Fibroblast of skin of left quadriceps (primary cell): Measurements from ENCODE around the gene DFFA.
A peak's percentile ranks its signal among the peaks of the same experiment; 100 is the strongest.
"Not testable (repeated sequence)": the region's sequence is repeated elsewhere in the genome, so short reads cannot be mapped to it uniquely, and the experiment has no call there.

Source experiments
- DNase-seq, 2 experiments: peaks; one replicate each; pipeline ENCODE4 v3.0.0-alpha.2; 2013; ENCODE audit warnings: low read depth in 2 of 2

The DFFA gene

DNA sequence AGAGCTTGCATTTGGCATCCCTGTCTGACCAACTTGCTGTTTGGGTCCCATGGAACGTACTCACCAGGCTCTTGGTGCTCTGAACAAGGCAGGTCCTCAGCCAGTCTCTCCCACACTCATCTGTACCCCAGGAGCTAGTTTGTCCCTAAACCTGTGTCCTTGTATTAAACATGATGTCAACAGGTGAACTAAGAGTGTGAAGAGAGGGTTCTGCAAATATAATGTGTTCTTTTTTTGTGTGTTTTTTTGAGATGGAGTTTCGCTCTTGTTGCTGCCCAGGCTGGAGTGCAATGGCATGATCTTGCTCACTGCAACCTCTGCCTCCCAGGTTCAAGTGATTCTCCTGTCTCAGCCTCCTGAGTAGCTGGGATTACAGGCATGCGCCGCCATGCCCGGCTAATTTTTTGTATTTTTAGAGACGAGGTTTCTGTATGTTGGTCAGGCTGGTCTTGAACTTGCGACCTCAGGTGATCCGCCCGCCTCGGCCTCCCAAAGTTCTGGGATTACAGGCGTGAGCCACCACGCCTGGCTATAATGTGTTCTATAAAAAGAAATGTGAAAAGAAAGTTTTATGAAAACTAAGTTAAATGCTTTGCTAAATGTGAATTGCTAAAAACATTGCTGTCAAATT lies 33.8 kb upstream of the DFFA start:
- not testable (repeated sequence) for DNase-seq

GRCh38 chr1:10504249-10504648 lies 31.9 kb upstream of the DFFA start:
- no peak for DNase-seq

DNA sequence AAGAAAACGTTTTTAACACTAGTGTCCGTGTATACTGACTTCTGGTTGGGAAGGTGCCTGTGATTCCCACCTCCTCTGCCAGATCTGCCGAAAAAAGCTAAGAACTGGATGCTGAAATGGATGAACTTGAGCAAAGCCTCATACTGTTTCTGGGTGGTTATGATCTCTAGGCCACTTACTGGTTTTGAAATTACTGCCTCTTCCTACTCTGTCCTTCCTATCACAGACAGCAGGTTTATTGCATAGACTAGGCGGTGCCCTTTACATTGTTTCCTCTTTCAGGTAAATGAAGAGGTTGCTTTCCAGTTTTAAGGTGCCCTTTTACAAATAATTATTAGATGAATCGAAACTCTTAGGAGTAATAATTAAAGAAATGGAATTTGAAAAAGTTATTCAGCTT lies 29.9 kb upstream of the DFFA start:
- no peak for DNase-seq

DNA sequence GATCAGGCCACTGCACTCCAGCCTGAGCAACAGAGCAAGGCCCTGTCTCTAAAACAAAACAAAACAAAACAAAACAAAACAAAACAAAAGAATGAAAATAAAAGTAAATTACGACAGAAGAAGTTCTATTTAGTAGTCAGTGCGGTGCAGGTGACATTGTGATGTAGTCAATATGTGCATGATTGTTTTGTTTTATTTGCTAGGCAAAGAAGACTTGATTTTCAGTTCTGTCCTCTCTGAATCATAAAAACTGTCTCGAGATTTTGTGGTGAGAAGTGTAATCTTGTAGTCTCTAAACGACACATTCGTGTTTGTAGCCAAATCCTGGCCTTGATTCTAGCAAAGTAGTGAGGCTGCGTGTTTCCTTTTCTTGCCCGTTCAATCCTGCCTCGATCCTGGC lies 25.9 kb upstream of the DFFA start:
- DNase-seq = no peak

DNA sequence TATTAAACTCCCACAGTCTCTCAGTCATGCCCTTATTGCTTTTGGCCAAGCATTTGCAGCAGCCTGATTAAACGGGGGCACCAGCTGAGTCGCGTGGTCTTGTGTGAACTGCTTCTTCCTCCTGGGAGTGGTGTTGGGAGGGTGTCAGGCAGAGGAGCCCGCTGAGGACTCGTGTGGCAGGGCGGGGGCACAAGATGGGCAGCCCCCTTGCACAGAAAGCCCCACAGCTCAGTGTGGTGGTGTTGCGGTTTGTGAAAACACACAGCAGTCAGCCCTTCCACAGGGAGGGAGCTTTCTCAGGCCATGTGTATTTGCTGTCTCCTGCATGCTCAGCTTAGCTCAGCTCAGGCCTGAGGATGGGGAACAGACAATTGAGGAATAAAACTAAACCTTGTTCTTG lies 24.8 kb upstream of the DFFA start:
- DNase-seq = no peak

DNA sequence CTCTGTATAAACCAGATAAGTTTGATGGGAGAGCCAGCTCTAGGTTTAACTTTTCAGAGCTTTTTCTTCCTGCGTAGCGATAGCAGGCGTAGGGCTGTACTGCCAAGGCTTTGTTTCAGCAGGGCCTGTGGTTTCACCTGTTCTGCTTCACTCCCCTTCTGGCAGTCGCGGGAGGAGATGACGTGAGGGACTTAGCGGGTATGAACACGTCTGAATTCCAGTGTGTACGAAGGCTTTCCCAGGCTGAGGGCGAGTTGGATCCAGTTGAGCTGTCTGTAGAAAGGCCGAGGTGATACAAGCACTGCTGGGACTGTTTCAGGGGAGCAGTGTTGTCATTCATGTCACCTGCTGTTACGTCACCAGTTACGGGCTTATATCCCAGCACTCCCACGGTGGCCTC lies 23.6 kb upstream of the DFFA start:
- DNase-seq = no peak

- DNase-seq = no peak
These were observed 23.1 kb upstream of the DFFA start for GRCh38 chr1:10495475-10495817.

DNA sequence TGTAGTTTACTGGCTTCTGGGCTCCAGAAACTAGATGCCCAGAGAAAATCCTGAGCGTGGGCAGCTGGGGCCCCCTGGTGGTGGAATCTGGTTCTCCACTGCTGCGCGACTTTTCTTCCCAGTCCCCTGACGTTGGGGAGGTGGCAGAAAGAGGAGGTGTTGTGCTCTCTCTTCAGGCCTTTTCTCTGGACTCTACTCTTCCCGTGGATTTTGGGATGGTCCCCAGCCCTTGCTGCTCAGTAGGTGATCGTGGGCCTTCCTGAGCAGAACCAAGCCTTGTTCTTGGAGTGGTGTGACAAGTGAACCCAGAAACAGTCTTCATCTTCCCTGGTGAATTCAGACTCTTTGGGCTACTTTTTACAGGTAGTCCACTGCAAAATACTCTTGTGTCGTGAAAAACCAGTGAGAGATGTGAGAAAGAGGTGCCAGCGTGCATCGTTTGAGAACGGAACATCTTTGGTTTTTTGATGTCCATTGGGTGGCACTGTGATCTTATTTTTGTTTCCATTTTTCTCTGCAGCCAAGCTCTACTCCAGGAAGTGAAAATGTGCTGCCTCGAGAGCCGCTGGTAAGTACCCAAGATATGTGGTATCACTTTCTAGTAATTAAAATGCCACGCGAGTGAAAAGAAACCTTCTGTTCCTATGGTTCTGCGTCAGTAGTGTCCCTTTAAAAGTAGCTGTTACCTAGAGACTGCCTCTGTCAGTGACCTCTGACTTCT lies 22.6 kb upstream of the DFFA start:
- DNase-seq = peak in 1 of 2 experiments; percentile 29

DNA sequence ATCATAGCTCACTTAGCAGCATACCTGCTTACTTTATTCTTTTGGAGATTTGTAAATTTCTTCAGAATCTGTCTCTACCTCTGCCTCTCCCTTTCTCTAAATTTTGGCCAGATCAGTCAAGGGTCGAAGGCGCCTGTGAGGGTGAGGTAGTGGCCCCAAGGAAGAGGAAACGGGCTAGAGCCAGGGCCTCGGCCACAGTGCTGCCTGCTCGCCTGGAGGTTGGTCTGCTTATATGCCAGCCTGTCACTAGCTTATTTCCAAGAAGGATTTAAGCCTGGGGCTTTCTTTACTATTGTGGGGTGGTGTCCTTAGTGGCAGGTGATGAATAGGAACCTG lies 22.1 kb upstream of the DFFA start:
- DNase-seq = no peak

DNA sequence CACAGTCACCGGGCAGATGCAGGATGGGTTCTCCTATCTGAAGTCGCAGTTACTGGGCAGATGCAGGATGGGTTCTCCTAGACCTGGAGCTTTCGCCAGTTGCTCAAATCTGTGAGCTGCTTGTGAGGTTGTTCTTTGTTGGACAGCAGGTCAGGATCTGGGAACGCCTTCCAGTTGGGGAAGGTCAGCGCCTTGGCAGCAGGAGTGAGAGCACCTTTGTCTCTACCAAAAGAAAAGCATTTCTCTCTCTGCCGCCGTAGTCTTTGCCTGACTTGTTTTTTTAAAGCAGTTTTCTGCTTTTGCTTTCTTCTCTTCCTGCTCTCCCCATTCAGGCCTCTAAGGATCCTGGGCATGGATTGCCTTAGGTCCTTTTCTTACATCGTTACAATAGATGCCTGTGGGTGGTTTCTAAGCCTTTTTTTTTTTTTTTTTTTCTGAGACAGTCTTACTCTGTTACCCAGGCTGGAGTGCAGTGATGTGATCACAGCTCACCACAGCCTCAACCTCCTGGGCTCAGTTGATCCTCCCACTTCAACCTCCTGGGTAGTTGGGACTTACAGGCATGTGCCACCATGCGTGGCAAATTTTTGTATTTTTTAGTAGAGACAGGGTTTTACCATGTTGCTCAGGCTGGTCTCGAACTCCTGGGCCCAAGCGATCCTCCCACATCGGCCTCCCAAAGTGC lies 18.1 kb upstream of the DFFA start:
- no peak for DNase-seq

- DNase-seq = no peak
These were observed 17.1 kb upstream of the DFFA start for GRCh38 chr1:10489291-10490055.

- no peak for DNase-seq
These were observed 12.2 kb upstream of the DFFA start for GRCh38 chr1:10484521-10484920.

- no peak for DNase-seq
These were observed 8.3 kb upstream of the DFFA start for GRCh38 chr1:10480614-10481013.

- DNase-seq = no peak
These were observed 7.0 kb upstream of the DFFA start for GRCh38 chr1:10479296-10479695.

DNA sequence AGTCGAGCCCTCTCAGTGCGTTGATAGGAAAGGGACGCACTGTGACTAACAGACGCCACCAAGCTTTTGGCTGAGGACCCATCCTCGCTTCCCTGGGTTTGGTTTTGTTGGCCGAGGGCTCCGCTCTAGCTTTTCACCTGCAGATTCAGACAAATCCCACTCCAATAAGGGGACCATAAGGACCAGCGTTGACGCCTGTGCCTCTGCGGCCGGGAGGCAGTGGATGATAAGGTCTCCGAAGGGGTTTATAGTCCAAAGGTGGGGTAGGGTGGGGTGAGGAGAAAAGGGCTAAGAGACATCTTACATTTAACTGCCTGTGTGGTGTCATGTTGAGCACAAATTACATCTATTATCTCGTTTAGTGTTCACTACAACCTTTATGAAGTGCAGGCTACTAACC lies 3.2 kb upstream of the DFFA start:
- DNase-seq = no peak

- DNase-seq = peak; percentile 62 to 63
These were observed 2.5 kb upstream of the DFFA start, which contains the start of gene PEX14 for GRCh38 chr1:10474613-10475507. PEX14 (plus strand) TSS chr1:10474950; CDS start chr1:10474967, 17 bp downstream.

- not testable (repeated sequence) for DNase-seq
These were observed 1.9 kb upstream of the DFFA start for GRCh38 chr1:10474309-10474612.

GRCh38 chr1:10473145-10473765 lies 926 bp upstream of the DFFA start:
- DNase-seq = no peak

DNA sequence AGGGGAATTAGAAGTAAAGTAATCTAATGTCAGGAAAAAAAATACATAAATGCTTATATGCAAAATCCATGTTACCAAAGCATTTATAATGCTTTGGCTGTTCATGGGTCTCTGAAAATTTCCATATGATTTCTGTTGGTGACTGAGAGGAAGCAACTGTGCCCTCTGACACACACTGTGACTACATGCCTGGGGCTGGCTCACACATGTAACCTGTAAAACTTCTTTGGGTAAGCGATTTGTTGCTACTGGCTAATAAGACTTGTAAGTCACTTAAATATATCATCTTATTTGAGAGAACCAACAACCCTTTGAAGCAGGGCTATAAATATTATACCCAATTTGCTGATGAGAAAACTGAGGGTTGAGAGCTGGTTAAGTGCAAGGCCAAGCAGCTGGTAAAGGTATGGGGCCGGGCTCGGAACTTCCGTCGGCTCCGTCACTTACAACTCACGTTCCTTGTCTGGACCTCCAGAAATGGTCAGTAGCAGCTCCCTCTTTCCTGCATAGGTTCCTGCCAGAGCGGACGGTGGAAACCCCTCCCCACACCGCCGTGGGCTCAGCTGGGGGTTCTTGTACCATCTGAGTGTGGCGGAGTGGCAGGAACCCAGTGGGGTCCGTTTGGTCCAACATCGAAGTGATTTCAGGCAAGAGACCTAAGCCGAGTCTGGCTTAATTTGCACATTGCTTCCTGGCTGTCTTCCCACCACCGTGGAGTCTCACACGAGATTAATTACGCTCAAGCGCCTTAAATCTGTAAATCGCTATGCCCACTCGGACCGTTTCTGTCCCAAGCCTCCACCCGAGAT lies 714 bp downstream of the DFFA start:
- peak in 1 of 2 experiments; percentile 10 for DNase-seq

GRCh38 chr1:10470043-10470442 lies 2.3 kb downstream of the DFFA start:
- DNase-seq = no peak
